ENCODE results near the gene FBXO44.

GRCh38 chr1:11690397-11691301, 36.0 kb downstream of the FBXO44 start:
- TF ChIP-seq CTCF (IDR thresholded peaks at IDR 0.05), result no peak
- no peak for TF ChIP-seq POLR2A (IDR thresholded peaks at IDR 0.05)

All from adrenal gland (tissue), 5 donors.